Progenitor cell of endocrine pancreas (in vitro differentiated cells): Measurements from ENCODE around the gene STAC3. TPM values are rescaled to one million over a fixed set of nuclear protein-coding genes. Genes with fewer than 3 reads are reported as not detected.

ENCODE experiments used
- DNase-seq: peaks from one replicate; pipeline ENCODE4 v3.0.0; 2021; ENCODE audit warnings: low spot score; ENCODE audit not compliant: unreplicated experiment
- H3K27ac Mint-ChIP-seq: 2 replicates; pipeline ENCODE4 v1.8.0; 2021; ENCODE audit warnings: mild to moderate bottlenecking, moderate library complexity, mixed read lengths
- H3K27me3 Mint-ChIP-seq: 2 replicates; pipeline ENCODE4 v1.8.0; 2021; ENCODE audit warnings: mixed read lengths
- H3K36me3 Mint-ChIP-seq: 2 replicates; pipeline ENCODE4 v1.8.0; 2022; ENCODE audit warnings: mixed read lengths; ENCODE audit not compliant: insufficient read depth
- H3K4me1 Mint-ChIP-seq: 2 replicates; pipeline ENCODE4 v1.8.0; 2021; ENCODE audit warnings: low read depth, mixed read lengths
- H3K4me3 Mint-ChIP-seq: 2 replicates; pipeline ENCODE4 v1.8.0; 2021; ENCODE audit warnings: low read depth, mild to moderate bottlenecking, moderate library complexity, mixed read lengths
- H3K9me3 Mint-ChIP-seq: 2 replicates; pipeline ENCODE4 v1.8.0; 2021; ENCODE audit warnings: low read depth, mixed read lengths
- CTCF ChIP-seq: fragments of 200-600 bp; sonication (generic); IDR thresholded peaks from one replicate; pipeline ENCODE4 v1.5.0; 2021; ENCODE audit warnings: antibody characterized with exemption, mild to moderate bottlenecking; ENCODE audit not compliant: unreplicated experiment
- total RNA-seq: library from RNA; stranded (reverse); gene quantifications from 2 replicates; pipeline ENCODE4 v1.2.1, GENCODE V29; 2021

Gene STAC3
- total RNA-seq, 1 donor from 2014 or later, result 6.0 TPM

GRCh38 chr12:57209916-57210315 is 41.1 kb downstream of the STAC3 start:
- Mint-ChIP-seq H3K27ac (no peak overlapping the region), H3K4me3 (no peak overlapping the region), H3K36me3 (peaks cover 11% of the 10 kb centered on the region), H3K9me3 (no peaks in the 10 kb centered on the region), H3K27me3 (peaks cover 17% of the 10 kb centered on the region), H3K4me1 (peaks cover 12% of the 10 kb centered on the region)
- DNase-seq, result no peak
- no peak for TF ChIP-seq CTCF

GRCh38 chr12:57208631-57209282 is 42.2 kb downstream of the STAC3 start:
- TF ChIP-seq CTCF, result no peak
- Mint-ChIP-seq H3K36me3 (peaks cover 12% of the 10 kb centered on the region), H3K9me3 (no peaks in the 10 kb centered on the region), H3K27ac (no peak overlapping the region), H3K4me1 (peaks cover 5% of the 10 kb centered on the region), H3K4me3 (no peak overlapping the region), H3K27me3 (peaks cover 5% of the 10 kb centered on the region)
- DNase-seq, result no peak

GRCh38 chr12:57207731-57208630 is 43.0 kb downstream of the STAC3 start:
- no peaks in the 10 kb centered on the region for H3K9me3 Mint-ChIP-seq
- no peak for DNase-seq
- H3K27ac Mint-ChIP-seq, result no peak overlapping the region
- no peaks in the 10 kb centered on the region for H3K27me3 Mint-ChIP-seq
- no peaks in the 10 kb centered on the region for H3K4me1 Mint-ChIP-seq
- TF ChIP-seq CTCF, result no peak
- H3K36me3 Mint-ChIP-seq, result peaks cover 13% of the 10 kb centered on the region
- H3K4me3 Mint-ChIP-seq, result no peak overlapping the region

GRCh38 chr12:57205931-57206330 is 45.1 kb downstream of the STAC3 start:
- H3K4me1 Mint-ChIP-seq, result no peaks in the 10 kb centered on the region
- no peaks in the 10 kb centered on the region for H3K9me3 Mint-ChIP-seq
- no peak for DNase-seq
- H3K36me3 Mint-ChIP-seq, result peaks cover 17% of the 10 kb centered on the region
- no peak overlapping the region for H3K27ac Mint-ChIP-seq
- H3K4me3 Mint-ChIP-seq, result no peak overlapping the region
- H3K27me3 Mint-ChIP-seq, result no peaks in the 10 kb centered on the region
- TF ChIP-seq CTCF, result no peak

GRCh38 chr12:57205186-57205585 is 45.8 kb downstream of the STAC3 start:
- H3K9me3 Mint-ChIP-seq, result no peaks in the 10 kb centered on the region

More at GRCh38 chr12:57205186-57205585, 45.8 kb downstream of the STAC3 start:
- H3K4me3 Mint-ChIP-seq, result no peak overlapping the region
- H3K4me1 Mint-ChIP-seq, result no peaks in the 10 kb centered on the region
- H3K36me3 Mint-ChIP-seq, result peaks cover 17% of the 10 kb centered on the region
- TF ChIP-seq CTCF, result no peak
- H3K27me3 Mint-ChIP-seq, result no peaks in the 10 kb centered on the region
- no peak overlapping the region for H3K27ac Mint-ChIP-seq
- no peak for DNase-seq
